IMR-90 (cell line): Measurements from ENCODE around the gene P4HA2. TPM values are rescaled to one million over a fixed set of nuclear protein-coding genes. Genes with fewer than 3 reads are reported as not detected.
A peak's percentile ranks its signal among the peaks of the same experiment; 100 is the strongest.

Experiments
- ATAC-seq: fragments of 200-7000 bp; cut with Tn5 transposase; 2 replicates; pipeline ENCODE4 v1.9.1; 2020; ENCODE audit warnings: low read depth, mild to moderate bottlenecking, moderate library complexity
- BruUV-seq: library from RNA; stranded (reverse); fragments of 400-500 nt; replicated peaks from 2 replicates; lab custom pipeline; 2021; lab: Mats Ljungman, UMichigan
- CTCF ChIA-PET: fragments of 300-600 bp; formaldehyde crosslinking; extraction: SDS; loops from one replicate; lab custom pipeline; 2021; ENCODE audit warnings: antibody characterized with exemption; lab: Yijun Ruan, JAX
- POLR2A ChIA-PET: fragments of 300-600 bp; sonication (Branson Sonifier 250); formaldehyde crosslinking; loops from one replicate; lab custom pipeline; 2022; ENCODE audit warnings: antibody characterized with exemption; ENCODE audit not compliant: unreplicated experiment; lab: Charles Lee
- DNase-seq: peaks from one replicate; pipeline ENCODE4 v3.0.0; 2013
- H2AFZ ChIP-seq: replicated peaks from 2 replicates; pipeline ENCODE3; 2013; ENCODE audit warnings: low read length, mild to moderate bottlenecking; ENCODE audit not compliant: poor library complexity
- H2AK5ac ChIP-seq: 2 replicates; pipeline ENCODE4 v1.6.1; 2013; ENCODE audit warnings: low read depth, low read length, inconsistent platforms
- H2AK9ac ChIP-seq: replicated peaks from 2 replicates; pipeline ENCODE3; 2013; ENCODE audit warnings: mild to moderate bottlenecking, low read depth, low read length, moderate library complexity; ENCODE audit not compliant: poor library complexity
- H2BK120ac ChIP-seq: 2 replicates; pipeline ENCODE4 v1.6.1; 2013; ENCODE audit warnings: low read depth, low read length, inconsistent platforms
- H2BK15ac ChIP-seq: 3 replicates; pipeline ENCODE4 v1.6.1; 2013; ENCODE audit warnings: low read depth, low read length, inconsistent platforms
- H2BK20ac ChIP-seq: 2 replicates; pipeline ENCODE4 v1.6.1; 2013; ENCODE audit warnings: low read depth, mild to moderate bottlenecking, inconsistent platforms, low read length, moderate library complexity
- H2BK5ac ChIP-seq: 2 replicates; pipeline ENCODE4 v1.6.1; 2013; ENCODE audit warnings: mild to moderate bottlenecking, low read depth, low read length, inconsistent platforms; ENCODE audit not compliant: poor library complexity, severe bottlenecking
- H3K14ac ChIP-seq: replicated peaks from 2 replicates; pipeline ENCODE4 v1.6.1; 2013; ENCODE audit warnings: low read depth, low read length, inconsistent platforms
- H3K18ac ChIP-seq: 2 replicates; pipeline ENCODE4 v1.6.1; 2013; ENCODE audit warnings: low read depth, low read length, control low read depth
- H3K23ac ChIP-seq: 2 replicates; pipeline ENCODE4 v1.6.1; 2013; ENCODE audit warnings: low read depth, low read length, inconsistent platforms
- H3K27ac ChIP-seq: 2 replicates; pipeline ENCODE4 v1.5.1; 2013; ENCODE audit warnings: mild to moderate bottlenecking, control low read depth, low read length; ENCODE audit not compliant: insufficient read depth
- H3K27me3 ChIP-seq: 2 replicates; pipeline ENCODE4 v1.6.1; 2013; ENCODE audit warnings: low read length; ENCODE audit not compliant: control insufficient read depth, insufficient read depth
- H3K36me3 ChIP-seq: 2 replicates; pipeline ENCODE4 v1.6.1; 2013; ENCODE audit warnings: low read length, mixed read lengths; ENCODE audit not compliant: control insufficient read depth, insufficient read depth
- H3K4ac ChIP-seq: 2 replicates; pipeline ENCODE4 v1.6.1; 2013; ENCODE audit warnings: low read depth, low read length, inconsistent platforms
- H3K4me1 ChIP-seq: 2 replicates; pipeline ENCODE4 v1.6.1; 2013; ENCODE audit warnings: low read length, mixed read lengths; ENCODE audit not compliant: control insufficient read depth, insufficient read depth
- H3K4me2 ChIP-seq: 2 replicates; pipeline ENCODE4 v1.6.1; 2013; ENCODE audit warnings: low read depth, mild to moderate bottlenecking, control low read depth, low read length, moderate library complexity
- H3K4me3 ChIP-seq: 2 replicates; pipeline ENCODE4 v1.5.1; 2013; ENCODE audit warnings: low read depth, mild to moderate bottlenecking, control low read depth, low read length, moderate library complexity; ENCODE audit not compliant: insufficient read depth
- H3K56ac ChIP-seq: 2 replicates; pipeline ENCODE4 v1.6.1; 2013; ENCODE audit warnings: low read length, inconsistent platforms; ENCODE audit not compliant: insufficient read depth; ENCODE audit errors: extremely low read depth
- H3K79me1 ChIP-seq, 2 experiments: 2 replicates each; pipeline ENCODE4 v1.6.1; 2013; ENCODE audit warnings: low read length in 2 of 2, inconsistent platforms in 1 of 2, low read depth in 1 of 2
- H3K9ac ChIP-seq: 2 replicates; pipeline ENCODE4 v1.6.1; 2013; ENCODE audit warnings: low read depth, low read length, control low read depth
- H3K9me1 ChIP-seq: 2 replicates; pipeline ENCODE4 v1.6.1; 2013; ENCODE audit warnings: low read length, inconsistent platforms; ENCODE audit not compliant: insufficient read depth
- H3K9me3 ChIP-seq: 2 replicates; pipeline ENCODE4 v1.6.1; 2013; ENCODE audit warnings: low read length; ENCODE audit not compliant: control insufficient read depth, insufficient read depth
- H4K20me1 ChIP-seq: 2 replicates; pipeline ENCODE4 v1.6.1; 2013; ENCODE audit warnings: low read length, inconsistent platforms; ENCODE audit not compliant: insufficient read depth
- H4K5ac ChIP-seq: 2 replicates; pipeline ENCODE4 v1.6.1; 2013; ENCODE audit warnings: mild to moderate bottlenecking, low read depth, low read length, control low read depth
- H4K8ac ChIP-seq, 2 experiments: 2 replicates each; pipeline ENCODE4 v1.6.1; 2013; ENCODE audit warnings: low read depth in 2 of 2, low read length in 2 of 2, control low read depth in 1 of 2, inconsistent platforms in 1 of 2
- H4K91ac ChIP-seq: 2 replicates; pipeline ENCODE4 v1.6.1; 2013; ENCODE audit warnings: low read depth, low read length, inconsistent platforms; ENCODE audit not compliant: insufficient read depth
- CHD1 ChIP-seq: IDR thresholded peaks from 2 replicates; pipeline ENCODE4 v1.6.1; 2012; ENCODE audit warnings: low read depth, low read length, improper control_type of control experiment
- CTCF ChIP-seq: conservative IDR thresholded peaks from 2 replicates; pipeline ENCODE4 v1.5.1; 2012; ENCODE audit warnings: mild to moderate bottlenecking, low read depth, low read length, improper control_type of control experiment
- MAFK ChIP-seq: IDR thresholded peaks from 2 replicates; pipeline ENCODE4 v1.6.1; 2012; ENCODE audit warnings: low read depth, low read length, improper control_type of control experiment
- MAZ ChIP-seq: IDR thresholded peaks from 2 replicates; pipeline ENCODE4 v1.6.1; 2012; ENCODE audit warnings: low read depth, mild to moderate bottlenecking, low read length, improper control_type of control experiment, moderate library complexity, borderline replicate concordance
- MXI1 ChIP-seq: IDR thresholded peaks from 2 replicates; pipeline ENCODE4 v1.6.1; 2012; ENCODE audit warnings: low read depth, mild to moderate bottlenecking, low read length, moderate library complexity, borderline replicate concordance
- RFX5 ChIP-seq: IDR thresholded peaks from 2 replicates; pipeline ENCODE4 v1.8.0; 2012; ENCODE audit warnings: low read depth, mild to moderate bottlenecking, low read length, moderate library complexity
- WGBS, 2 experiments: methylation state at CpG; one replicate each; pipeline versions ENCODE4 v1.1.5 to v1.1.7; 2013; ENCODE audit warnings: missing lambda C conversion rate in 2 of 2; ENCODE audit not compliant: insufficient read length in 1 of 2; ENCODE audit errors: extremely low coverage in 2 of 2; 5-methylcytosine and 5-hydroxymethylcytosine counted together
- dilution Hi-C: fragments of 300-500 bp; cut with HindIII; formaldehyde crosslinking; loops from one replicate; pipeline ENCODE4 v1.14.3; 2018; ENCODE audit warnings: low sequenced_read_pairs; ENCODE audit not compliant: unreplicated experiment
- in situ Hi-C: fragments of 300-500 bp; cut with MboI; formaldehyde crosslinking; loops from 3 replicates; pipeline ENCODE4 v1.14.3; 2019; ENCODE audit warnings: low sequenced_read_pairs, inconsistent platforms, mixed read lengths
- intact Hi-C: fragments of 100-400 bp; cut with micrococcal nuclease; formaldehyde crosslinking; loops from 2 replicates; pipeline ENCODE4 v1.10.0; 2022
- polyA plus RNA-seq, 3 experiments: library from polyadenylated mRNA; depleted of rRNA; stranded (reverse); fragments of >200 nt; gene quantifications; 2 replicates each; pipeline ENCODE4 v1.2.3, GENCODE V29; 2012; ENCODE audit warnings: low replicate concordance in 1 of 3
- total RNA-seq: library from RNA; depleted of rRNA; stranded (reverse); fragments of >200 nt; gene quantifications from 2 replicates; pipeline ENCODE4 v1.2.3, GENCODE V29; 2012

Gene P4HA2
- total and polyA plus RNA-seq, 2 of the 4 experiments (the other 2 are of a cell fraction): 186 to 225 TPM

- no peak overlapping the region for H3K18ac ChIP-seq
- peak overlapping the region; percentile 17; the same call in 1 of the 2 replicates for H3K4ac ChIP-seq
- no peaks in the 10 kb centered on the region for H3K9me3 ChIP-seq
- TF ChIP-seq RFX5 (no peak), MXI1 (no peak), MAZ (no peak), CTCF (no peak), MAFK (no peak), CHD1 (no peak)
- no peak overlapping the region; the same call in 1 of the 2 replicates for H3K23ac ChIP-seq
- peaks cover 23% of the 10 kb centered on the region for H3K4me1 ChIP-seq
- H4K20me1 ChIP-seq: peaks cover 25% of the 10 kb centered on the region
- BruUV-seq: no TSS peak
- intact Hi-C loops: loop anchor here (5.0 kb wide), 1 partner anchor 64 kb away; no protein-coding TSS in a partner anchor
- no peak overlapping the region for H2BK5ac ChIP-seq
- ATAC-seq (no peak), DNase-seq (no peak)
- H3K9me1 ChIP-seq: peaks cover 18% of the 10 kb centered on the region
- no peak overlapping the region for H2AFZ ChIP-seq
- no peak overlapping the region for H3K14ac ChIP-seq
- no CpG with 5 or more reads among the region's 4 CpGs for WGBS, 2 experiments
- ChIA-PET POLR2A (no interaction called here), CTCF (interaction anchor here (0.7 kb wide), 1 partner anchor 18 kb away, joined by 3 read pairs; no protein-coding TSS in a partner anchor)
- no peaks in the 10 kb centered on the region for H3K27me3 ChIP-seq
- in situ Hi-C loops: no loop called here
- no peak overlapping the region for H2BK120ac ChIP-seq
- H3K4me3 ChIP-seq: no peak overlapping the region
- H2AK9ac ChIP-seq: no peak overlapping the region
- H3K9ac ChIP-seq: no peak overlapping the region
- H4K8ac ChIP-seq: no peak overlapping the region; a peak in 1 of 4 replicates
- peak overlapping the region; percentile 26; the same call in 1 of the 2 replicates for H2AK5ac ChIP-seq
- H3K4me2 ChIP-seq: no peak overlapping the region
- 0 out of 2 replicates have a peak, but pooled peaks cover 2% of the 10 kb centered on the region for H3K36me3 ChIP-seq
- 0 out of 2 replicates have a peak overlapping the region, but pooled peaks have one; percentile 23 for H4K91ac ChIP-seq
- no peak overlapping the region for H3K56ac ChIP-seq
- H2BK20ac ChIP-seq: no peak overlapping the region
- H3K27ac ChIP-seq: no peak overlapping the region
- H2BK15ac ChIP-seq: no peak overlapping the region
- dilution Hi-C loops: no loop called here
- H4K5ac ChIP-seq: no peak overlapping the region
- H3K79me1 ChIP-seq: peaks cover 10 to 39% of the 10 kb centered on the region in 2 experiments; a peak in 3 of 4 replicates
These were observed 28.6 kb upstream of the P4HA2 start for GRCh38 chr5:132256086-132256782.
